MM.1S (cell line): ENCODE data around the gene LDLRAD3.
"Not testable (repeated sequence)": the region's sequence is repeated elsewhere in the genome, so short reads cannot be mapped to it uniquely, and the experiment has no call there.

Experiments
- DNase-seq: peaks from one replicate; pipeline ENCODE4 v3.0.0-alpha.2; 2015
- H2AFZ ChIP-seq: fragments of 300-600 bp; sonication (generic); 2 replicates; pipeline ENCODE4 v1.6.0; 2016; ENCODE audit warnings: antibody characterized with exemption, low read length
- H3F3A ChIP-seq: fragments of 300-600 bp; sonication (generic); 2 replicates; pipeline ENCODE4 v1.6.1; 2016; ENCODE audit warnings: mild to moderate bottlenecking, antibody characterized with exemption, low read length, moderate library complexity, mixed read lengths; ENCODE audit not compliant: insufficient read depth
- H3K27ac ChIP-seq: fragments of 300-600 bp; sonication (generic); 2 replicates; pipeline ENCODE4 v1.5.1; 2016; ENCODE audit warnings: mild to moderate bottlenecking, low read length
- H3K27me3 ChIP-seq: fragments of 300-600 bp; sonication (generic); replicated peaks from 2 replicates; pipeline ENCODE4 v1.6.0; 2016; ENCODE audit warnings: low read length; ENCODE audit not compliant: insufficient read depth
- H3K36me3 ChIP-seq: fragments of 300-600 bp; sonication (generic); replicated peaks from 2 replicates; pipeline ENCODE4 v1.6.1; 2016; ENCODE audit warnings: mild to moderate bottlenecking, low read length, mixed read lengths; ENCODE audit not compliant: insufficient read depth
- H3K4me1 ChIP-seq: fragments of 300-600 bp; sonication (generic); 2 replicates; pipeline ENCODE4 v1.6.1; 2016; ENCODE audit warnings: low read length, mixed read lengths
- H3K4me2 ChIP-seq: fragments of 300-600 bp; sonication (generic); 2 replicates; pipeline ENCODE4 v1.6.0; 2016; ENCODE audit warnings: low read depth, low read length
- H3K4me3 ChIP-seq: fragments of 300-600 bp; sonication (generic); 2 replicates; pipeline ENCODE4 v1.5.1; 2016; ENCODE audit warnings: low read length, mixed read lengths
- H3K79me2 ChIP-seq: fragments of 300-600 bp; sonication (generic); 2 replicates; pipeline ENCODE4 v1.6.1; 2016; ENCODE audit warnings: mixed run types, low read length, mixed read lengths
- H3K9ac ChIP-seq: fragments of 300-600 bp; sonication (generic); 2 replicates; pipeline ENCODE4 v1.6.1; 2016; ENCODE audit warnings: low read length, mixed read lengths
- H3K9me2 ChIP-seq: fragments of 300-600 bp; sonication (generic); replicated peaks from 2 replicates; pipeline ENCODE4 v1.6.1; 2016; ENCODE audit warnings: mild to moderate bottlenecking, low read length, mixed read lengths; ENCODE audit not compliant: insufficient read depth
- H3K9me3 ChIP-seq: fragments of 300-600 bp; sonication (generic); replicated peaks from 2 replicates; pipeline ENCODE4 v1.6.1; 2016; ENCODE audit warnings: mild to moderate bottlenecking, low read length, mixed read lengths; ENCODE audit not compliant: insufficient read depth
- H4K20me1 ChIP-seq: fragments of 300-600 bp; sonication (generic); 2 replicates; pipeline ENCODE4 v1.6.1; 2016; ENCODE audit warnings: mild to moderate bottlenecking, low read length, moderate library complexity, mixed read lengths; ENCODE audit not compliant: insufficient read depth
- EZH2 ChIP-seq: fragments of 300-600 bp; sonication (generic); optimal IDR thresholded peaks from 2 replicates; pipeline ENCODE3; 2017; ENCODE audit warnings: low read depth, mild to moderate bottlenecking, antibody characterized with exemption, low read length, mixed read lengths
- EZH2phosphoT487 ChIP-seq: fragments of 300-600 bp; sonication (generic); IDR thresholded peaks from 2 replicates; pipeline ENCODE4 v1.6.1; 2018; ENCODE audit warnings: antibody characterized with exemption, low read length
- TF ChIP-seq, protein P1 (sequence below): fragments of 300-600 bp; sonication (generic); IDR thresholded peaks from 2 replicates; pipeline ENCODE4 v1.5.1; 2016; ENCODE audit warnings: antibody characterized with exemption, low read length, mixed read lengths

Gene LDLRAD3

DNA sequence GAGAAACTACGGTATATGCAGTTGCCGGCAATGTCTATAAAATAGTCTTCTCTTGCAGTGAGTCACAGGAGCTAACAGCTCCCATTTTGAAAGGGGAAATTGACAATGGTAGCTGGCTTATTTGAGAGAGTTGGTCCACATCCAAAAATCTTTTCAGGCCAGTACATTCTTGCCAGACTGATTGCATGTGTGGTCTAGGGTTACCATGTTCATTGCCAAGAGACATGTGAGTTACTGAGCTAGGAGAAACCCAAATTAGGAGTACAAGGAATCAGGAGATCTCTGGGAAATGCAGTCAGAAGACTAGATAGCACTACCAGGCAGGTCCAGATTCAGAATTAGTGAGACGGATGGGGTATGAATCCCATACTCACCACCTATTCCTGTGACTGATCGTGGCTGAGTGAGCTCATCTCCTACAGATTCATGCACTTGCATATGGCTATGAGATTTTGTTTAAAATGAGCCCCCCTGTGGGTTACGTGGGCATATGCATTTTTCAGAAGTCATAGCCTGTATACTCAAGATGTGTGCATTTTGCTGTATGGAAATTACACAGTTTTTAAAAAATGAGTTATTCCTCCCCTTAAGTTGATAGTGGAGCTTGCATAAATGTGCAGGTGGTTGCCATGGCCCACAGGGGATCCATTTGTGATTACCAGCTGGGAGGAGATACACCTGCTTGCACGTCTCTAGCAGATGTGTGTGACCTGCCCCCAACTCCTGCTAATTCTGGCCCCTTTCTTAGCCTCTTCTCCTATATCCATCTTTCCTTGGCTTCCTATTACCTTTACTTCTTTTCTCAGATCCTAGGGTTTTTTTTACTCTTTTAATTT is 242.7 kb downstream of the LDLRAD3 start:
- no peak for DNase-seq
- Histone ChIP-seq H3K9ac (no peak overlapping the region), H3K79me2 (no peaks in the 10 kb centered on the region), H3K9me3 (no peaks in the 10 kb centered on the region), H3K4me2 (no peak overlapping the region), H3F3A (no peaks in the 10 kb centered on the region), H3K4me1 (no peaks in the 10 kb centered on the region), H3K9me2 (no peaks in the 10 kb centered on the region), H3K36me3 (no peaks in the 10 kb centered on the region), H3K27ac (no peak overlapping the region), H2AFZ (no peak overlapping the region), H3K27me3 (no peaks in the 10 kb centered on the region), H4K20me1 (no peaks in the 10 kb centered on the region), H3K4me3 (no peak overlapping the region)
- TF ChIP-seq EZH2 (no peak), EZH2phosphoT487 (no peak)
- TF ChIP-seq, protein P1, sequence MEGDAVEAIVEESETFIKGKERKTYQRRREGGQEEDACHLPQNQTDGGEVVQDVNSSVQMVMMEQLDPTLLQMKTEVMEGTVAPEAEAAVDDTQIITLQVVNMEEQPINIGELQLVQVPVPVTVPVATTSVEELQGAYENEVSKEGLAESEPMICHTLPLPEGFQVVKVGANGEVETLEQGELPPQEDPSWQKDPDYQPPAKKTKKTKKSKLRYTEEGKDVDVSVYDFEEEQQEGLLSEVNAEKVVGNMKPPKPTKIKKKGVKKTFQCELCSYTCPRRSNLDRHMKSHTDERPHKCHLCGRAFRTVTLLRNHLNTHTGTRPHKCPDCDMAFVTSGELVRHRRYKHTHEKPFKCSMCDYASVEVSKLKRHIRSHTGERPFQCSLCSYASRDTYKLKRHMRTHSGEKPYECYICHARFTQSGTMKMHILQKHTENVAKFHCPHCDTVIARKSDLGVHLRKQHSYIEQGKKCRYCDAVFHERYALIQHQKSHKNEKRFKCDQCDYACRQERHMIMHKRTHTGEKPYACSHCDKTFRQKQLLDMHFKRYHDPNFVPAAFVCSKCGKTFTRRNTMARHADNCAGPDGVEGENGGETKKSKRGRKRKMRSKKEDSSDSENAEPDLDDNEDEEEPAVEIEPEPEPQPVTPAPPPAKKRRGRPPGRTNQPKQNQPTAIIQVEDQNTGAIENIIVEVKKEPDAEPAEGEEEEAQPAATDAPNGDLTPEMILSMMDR, result no peak

DNA sequence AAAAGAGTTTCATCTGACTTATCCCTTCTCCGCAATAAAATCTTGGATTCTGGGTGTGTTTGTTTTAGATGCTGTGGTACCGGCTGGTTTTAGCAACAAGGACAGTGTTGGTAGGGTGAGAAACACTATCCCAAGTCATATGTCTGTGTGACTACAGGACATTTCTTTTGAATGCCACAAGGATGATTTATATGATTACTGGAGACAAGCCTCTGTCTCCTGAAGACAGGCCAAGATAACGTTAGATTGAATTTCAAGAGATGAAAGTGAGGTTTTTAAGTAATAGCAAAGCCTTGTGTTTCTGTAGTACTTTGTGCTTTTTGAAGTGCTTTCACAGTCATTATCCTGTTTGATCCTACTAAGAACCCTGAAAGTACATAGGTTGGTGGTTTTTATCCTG is 243.8 kb downstream of the LDLRAD3 start:
- TF ChIP-seq, protein P1, result no peak
- TF ChIP-seq EZH2phosphoT487 (no peak), EZH2 (no peak)
- Histone ChIP-seq H3K9ac (no peak overlapping the region), H3K79me2 (no peaks in the 10 kb centered on the region), H3F3A (no peaks in the 10 kb centered on the region), H3K9me2 (no peaks in the 10 kb centered on the region), H3K4me3 (no peak overlapping the region), H3K4me1 (peaks cover 1% of the 10 kb centered on the region; the same call in 1 of the 2 replicates), H3K27ac (no peak overlapping the region), H3K36me3 (no peaks in the 10 kb centered on the region), H3K27me3 (no peaks in the 10 kb centered on the region), H3K4me2 (no peak overlapping the region), H4K20me1 (no peaks in the 10 kb centered on the region), H2AFZ (no peak overlapping the region), H3K9me3 (no peaks in the 10 kb centered on the region)
- no peak for DNase-seq

DNA sequence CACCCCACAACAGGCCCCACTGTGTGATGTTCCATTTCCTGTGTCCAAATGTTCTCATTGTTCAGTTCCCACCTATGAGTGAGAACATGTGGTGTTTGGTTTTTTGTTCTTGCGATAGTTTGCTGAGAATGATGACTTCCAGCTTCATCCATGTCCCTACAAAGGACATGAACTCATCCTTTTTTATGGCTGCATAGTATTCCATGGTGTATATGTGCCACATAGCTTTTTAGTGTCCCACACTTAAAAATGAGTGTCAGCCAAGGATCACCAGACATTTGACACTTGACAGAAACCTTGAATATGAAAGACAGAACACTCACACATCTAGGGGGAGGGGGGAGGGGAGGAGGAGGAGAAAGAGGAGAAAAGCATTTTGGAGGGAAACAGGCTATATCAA is 245.9 kb downstream of the LDLRAD3 start:
- not testable (repeated sequence) for H4K20me1 ChIP-seq, H2AFZ ChIP-seq, H3K27me3 ChIP-seq, H3K9me2 ChIP-seq, H3K27ac ChIP-seq, H3F3A ChIP-seq, H3K4me3 ChIP-seq, H3K9me3 ChIP-seq, H3K79me2 ChIP-seq, H3K36me3 ChIP-seq, H3K9ac ChIP-seq, H3K4me2 ChIP-seq, DNase-seq
- H3K4me1 ChIP-seq, result peaks cover 13% of the 10 kb centered on the region

DNA sequence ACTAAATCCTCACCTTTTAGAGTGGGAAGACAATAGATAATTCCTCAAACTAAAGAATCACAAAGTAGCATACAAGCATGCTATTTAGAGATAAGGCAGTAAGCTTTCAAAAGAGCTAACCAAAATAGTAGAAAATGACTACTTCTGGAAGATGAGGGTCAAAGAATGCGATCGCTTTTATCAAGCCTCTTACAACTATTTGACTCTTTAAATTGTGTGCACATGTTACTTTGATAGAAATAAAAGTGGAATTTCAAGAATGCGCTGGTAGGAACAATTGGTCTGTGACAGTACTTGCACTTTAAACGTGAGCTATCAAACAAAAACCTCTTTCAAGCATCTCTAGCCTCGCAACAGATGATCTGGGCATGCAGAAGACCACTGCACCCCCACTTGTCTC is 248.1 kb downstream of the LDLRAD3 start:
- H4K20me1 ChIP-seq, result no peaks in the 10 kb centered on the region
- H3K9ac ChIP-seq, result no peak overlapping the region
- no peaks in the 10 kb centered on the region for H3F3A ChIP-seq
- TF ChIP-seq EZH2, result no peak
- TF ChIP-seq EZH2phosphoT487, result no peak
- TF ChIP-seq, protein P1, result no peak
- H3K4me3 ChIP-seq, result no peak overlapping the region
- H3K27me3 ChIP-seq, result no peaks in the 10 kb centered on the region
- no peak overlapping the region for H3K4me2 ChIP-seq
- H3K9me2 ChIP-seq, result no peaks in the 10 kb centered on the region
- H3K9me3 ChIP-seq, result no peaks in the 10 kb centered on the region
- H3K79me2 ChIP-seq, result no peaks in the 10 kb centered on the region
- H3K4me1 ChIP-seq, result peaks cover 13% of the 10 kb centered on the region
- DNase-seq, result no peak
- no peak overlapping the region for H2AFZ ChIP-seq
- no peak overlapping the region for H3K27ac ChIP-seq
- H3K36me3 ChIP-seq, result no peaks in the 10 kb centered on the region
